ENCODE data around the gene REPIN1. TPM values are rescaled to one million over a fixed set of nuclear protein-coding genes. Genes with fewer than 3 reads are reported as not detected.

REPIN1 gene
- total RNA-seq, 2 donors from 2014 or later = 48.9 to 50.5 TPM

DNA sequence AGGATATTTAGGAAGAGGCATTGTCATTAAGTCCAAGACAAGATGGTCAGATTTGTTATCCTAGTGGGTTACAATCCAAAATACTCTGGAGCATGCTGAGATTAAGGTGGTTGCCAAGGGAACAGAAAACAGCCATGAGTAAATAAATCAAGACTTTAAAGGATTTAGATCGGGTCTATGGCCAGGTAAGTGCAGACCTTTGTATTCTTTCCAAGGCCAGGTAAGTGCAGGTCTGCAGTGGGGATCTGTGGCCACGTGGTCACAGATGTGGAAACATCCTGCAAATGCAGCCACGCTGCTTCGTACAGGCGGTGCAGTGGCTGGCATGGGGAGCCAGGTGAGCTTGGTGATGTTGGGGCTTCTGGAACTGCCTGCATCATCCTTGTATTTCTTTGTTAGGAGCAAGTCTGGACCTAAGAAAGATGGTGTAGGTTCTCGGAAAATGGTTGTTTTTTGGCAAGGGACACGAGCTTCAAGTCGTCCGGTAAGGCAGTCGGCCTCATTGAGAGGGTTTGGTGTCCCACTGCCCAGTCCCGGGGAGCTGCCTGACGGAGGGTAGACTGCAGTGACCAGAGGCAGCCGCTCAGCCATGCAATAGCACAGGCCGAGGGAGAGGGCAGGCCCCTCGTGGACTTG, 32.3 kb downstream of the REPIN1 start:
- intact Hi-C loops (cut with DNase I) = no loop called here
- peak; percentile 74 for DNase-seq (ENCODE audit: low spot score)

GRCh38 chr7:150401424-150401790, 32.8 kb downstream of the REPIN1 start:
- DNase-seq (ENCODE audit: low spot score) = no peak
- intact Hi-C loops (cut with DNase I) = no loop called here

- no peak for DNase-seq (ENCODE audit: low spot score)
- intact Hi-C loops (cut with DNase I) = no loop called here
Measured at GRCh38 chr7:150401861-150402631, 33.4 kb downstream of the REPIN1 start.

- intact Hi-C loops (cut with DNase I) = no loop called here
- DNase-seq (ENCODE audit: low spot score) = peak; percentile 64
Measured at GRCh38 chr7:150402671-150403321, 34.2 kb downstream of the REPIN1 start.

DNA sequence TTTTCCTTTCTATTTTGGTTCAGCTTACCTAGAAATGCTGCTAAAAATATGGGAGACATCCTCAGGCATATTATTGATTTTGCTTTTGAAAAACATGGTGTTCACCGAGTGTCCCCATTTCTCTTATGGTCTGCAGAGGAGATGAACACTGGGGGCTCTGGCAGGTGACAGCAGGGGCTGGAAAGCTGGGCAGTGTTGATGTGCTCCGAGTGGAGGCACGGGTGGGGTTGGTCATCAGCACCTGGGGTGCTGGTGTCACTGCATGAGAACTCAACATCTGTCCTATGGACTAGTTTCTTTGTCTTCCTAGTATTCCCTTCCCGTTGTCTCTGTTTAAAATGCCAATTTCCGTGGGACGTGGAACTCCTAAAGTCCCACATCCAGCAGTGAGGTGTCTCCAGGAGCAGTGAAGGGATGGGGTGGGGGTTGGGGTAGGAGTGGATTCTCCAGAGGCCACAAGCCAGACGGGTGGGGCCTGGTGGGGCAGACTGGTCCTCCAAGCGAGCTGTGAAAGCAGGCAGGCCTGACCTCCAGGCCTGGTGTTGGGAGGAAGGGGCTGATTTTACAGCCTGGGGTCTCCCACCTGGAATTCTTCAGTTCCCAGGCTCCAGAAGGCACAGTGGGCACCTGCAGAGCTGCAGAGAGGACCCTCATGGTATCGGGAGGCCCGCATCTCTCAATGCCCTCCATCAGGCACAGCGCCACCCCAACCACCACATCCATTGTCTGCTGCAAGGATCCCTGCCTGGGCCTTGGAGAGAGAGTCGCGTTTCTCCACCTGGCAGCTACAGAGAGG, 35.0 kb downstream of the REPIN1 start:
- peak; percentile 43 for DNase-seq (ENCODE audit: low spot score)
- intact Hi-C loops (cut with DNase I) = no loop called here

- peak; percentile 60 for DNase-seq (ENCODE audit: low spot score)
Measured at GRCh38 chr7:150404172-150404804, 35.7 kb downstream of the REPIN1 start.

GRCh38 chr7:150404805-150405583, 36.4 kb downstream of the REPIN1 start:
- DNase-seq (ENCODE audit: low spot score) = peak; percentile 97
- intact Hi-C loops (cut with DNase I) = loop anchor here in 1 of 2 donors (5.0 kb wide), 1 partner anchor 33 kb away; no protein-coding TSS in a partner anchor

More at GRCh38 chr7:150404172-150404804, 35.7 kb downstream of the REPIN1 start:
- intact Hi-C loops (cut with DNase I) = no loop called here

- intact Hi-C loops (cut with DNase I) = loop anchor here in 1 of 2 donors (5.0 kb wide), 1 partner anchor 33 kb away; no protein-coding TSS in a partner anchor
Measured at GRCh38 chr7:150405584-150406311, 37.1 kb downstream of the REPIN1 start.

DNA sequence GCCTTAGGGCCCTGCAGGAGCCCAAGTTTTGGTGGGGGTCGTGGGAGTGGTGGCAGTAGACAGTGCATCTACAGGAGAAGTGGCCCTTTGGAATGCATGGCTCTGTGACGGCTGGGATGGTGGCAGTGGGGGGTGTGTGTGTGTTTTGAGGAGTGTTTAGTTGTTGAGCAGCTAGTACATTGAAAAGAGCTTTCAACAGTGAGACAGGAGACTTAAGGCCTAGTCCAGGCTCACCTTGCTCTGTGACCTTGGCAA, 37.6 kb downstream of the REPIN1 start:
- intact Hi-C loops (cut with DNase I) = loop anchor here in 1 of 2 donors (5.0 kb wide), 1 partner anchor 34 kb away; no protein-coding TSS in a partner anchor
- no peak for DNase-seq (ENCODE audit: low spot score)

More at GRCh38 chr7:150405584-150406311, 37.1 kb downstream of the REPIN1 start:
- DNase-seq (ENCODE audit: low spot score) = peak; percentile 89

DNA sequence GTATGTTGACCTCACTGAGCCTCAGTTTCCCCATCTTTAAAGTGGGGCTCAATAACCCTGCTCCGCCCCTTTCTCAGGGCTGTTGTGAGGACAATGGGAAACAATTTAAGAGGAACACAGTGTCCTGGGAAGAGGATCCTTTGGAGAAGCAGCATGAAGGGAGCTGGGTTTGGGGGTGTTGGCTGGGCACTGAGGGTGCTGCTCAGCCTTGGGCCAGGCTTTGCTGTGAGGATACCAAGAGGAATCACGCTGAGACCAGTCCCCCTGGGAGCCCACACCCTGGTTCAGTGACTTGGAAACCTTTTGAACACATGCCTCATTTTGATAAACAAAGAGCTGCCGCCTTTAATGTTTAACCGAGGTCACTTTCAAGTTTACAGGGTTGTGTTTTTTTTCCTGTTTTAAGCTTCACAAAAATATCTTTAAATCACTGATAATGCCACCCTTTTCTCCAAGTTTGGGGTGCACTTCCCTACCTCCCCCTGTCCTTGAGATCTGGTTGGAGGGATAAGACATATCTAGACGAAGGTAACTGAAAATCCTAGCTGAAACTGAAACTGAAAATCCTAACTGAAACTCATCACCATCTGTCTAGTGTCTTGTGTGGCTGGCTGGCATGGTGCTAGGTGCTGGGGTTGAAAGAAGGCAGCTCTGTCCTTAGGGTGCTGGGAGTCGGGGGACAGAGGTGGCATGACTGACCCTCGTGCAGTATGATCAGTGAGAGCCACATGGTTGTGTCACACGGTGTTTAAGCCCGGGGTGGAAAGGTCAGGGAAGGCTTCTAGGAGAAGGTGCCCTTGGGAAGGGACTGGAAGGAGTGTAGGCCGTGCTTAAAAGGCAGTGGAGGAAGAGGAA, 38.2 kb downstream of the REPIN1 start:
- intact Hi-C loops (cut with DNase I) = loop anchor here in 1 of 2 donors (5.0 kb wide), 1 partner anchor 34 kb away; no protein-coding TSS in a partner anchor
- no peak for DNase-seq (ENCODE audit: low spot score)

DNA sequence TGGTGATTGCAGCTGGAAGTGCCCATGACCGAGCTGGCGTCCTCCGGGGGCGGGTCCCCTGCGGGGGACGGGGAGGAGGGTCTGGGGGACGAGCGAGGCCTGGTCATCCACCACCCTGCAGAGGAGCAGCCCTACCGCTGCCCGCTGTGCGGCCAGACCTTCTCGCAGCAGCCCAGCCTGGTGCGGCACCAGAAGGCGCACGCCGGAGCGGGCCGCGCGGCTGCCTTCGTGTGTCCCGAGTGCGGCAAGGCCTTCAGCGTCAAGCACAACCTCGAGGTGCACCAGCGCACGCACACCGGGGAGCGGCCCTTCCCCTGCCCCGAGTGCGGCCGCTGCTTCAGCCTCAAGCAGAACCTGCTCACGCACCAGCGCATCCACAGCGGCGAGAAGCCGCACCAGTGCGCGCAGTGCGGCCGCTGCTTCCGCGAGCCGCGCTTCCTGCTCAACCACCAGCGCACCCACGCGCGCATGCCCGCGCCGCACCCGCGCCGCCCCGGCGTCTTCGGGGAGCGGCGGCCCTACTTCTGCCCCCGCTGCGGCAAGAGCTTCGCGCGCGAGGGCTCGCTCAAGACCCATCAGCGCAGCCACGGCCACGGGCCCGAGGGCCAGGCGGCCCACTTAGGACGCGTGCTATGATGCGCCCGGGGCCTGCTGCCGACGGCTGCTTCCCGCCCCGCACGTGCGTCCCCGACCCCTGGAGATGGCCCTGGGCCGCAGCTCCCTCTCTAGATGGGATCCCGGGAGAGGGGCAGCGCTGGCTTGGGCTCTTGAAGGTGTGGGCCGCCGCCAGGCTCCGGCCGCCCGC, 39.2 kb downstream of the REPIN1 start:
- intact Hi-C loops (cut with DNase I) = loop anchor here in 1 of 2 donors (5.0 kb wide), 1 partner anchor 35 kb away; no protein-coding TSS in a partner anchor
- no peak for DNase-seq (ENCODE audit: low spot score)

DNA sequence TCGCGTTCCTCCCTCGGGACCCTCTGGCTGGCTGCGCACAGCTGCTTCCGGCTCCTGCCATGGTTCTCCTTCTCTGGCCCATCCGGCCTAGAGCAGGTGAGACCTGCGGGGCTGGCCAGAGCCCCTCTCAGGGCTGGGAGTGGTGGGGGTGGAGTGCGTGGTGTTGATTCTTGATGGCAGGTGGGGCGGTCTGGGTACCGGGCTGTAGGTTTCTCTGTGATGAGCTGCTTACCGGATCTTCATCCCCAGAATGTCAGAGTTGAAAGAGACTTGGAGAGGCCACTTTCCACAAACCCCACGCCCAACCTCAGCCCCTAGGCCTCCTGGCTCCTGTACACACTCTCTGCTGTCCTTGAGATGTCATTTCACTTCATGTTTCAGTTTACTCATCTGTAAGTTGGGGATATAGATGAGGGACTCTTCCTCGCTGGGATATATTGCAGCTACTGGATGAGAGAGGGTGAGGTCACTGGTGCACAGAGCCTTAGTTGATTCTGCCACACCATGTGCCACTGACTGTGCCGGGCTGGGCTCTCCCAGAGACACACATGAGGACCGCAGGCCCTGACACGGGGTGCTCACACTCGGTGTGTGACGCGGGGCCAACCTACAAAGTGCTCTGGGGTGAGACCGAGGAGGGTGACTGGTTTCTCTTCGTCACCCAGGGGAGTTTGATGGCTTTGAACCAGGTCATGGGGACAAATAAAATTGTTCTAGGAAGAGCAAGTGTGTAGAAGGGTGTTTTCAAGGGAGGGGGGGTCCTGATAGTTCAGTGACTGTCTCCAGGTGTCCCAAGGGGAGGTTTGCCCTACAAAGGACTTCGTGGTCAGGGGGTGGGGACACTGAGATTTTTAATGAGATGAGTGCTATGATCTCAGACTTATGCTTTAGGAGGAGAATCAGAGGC, 40.0 kb downstream of the REPIN1 start:
- DNase-seq (ENCODE audit: low spot score) = no peak
- intact Hi-C loops (cut with DNase I) = loop anchor here in 1 of 2 donors (5.0 kb wide), 1 partner anchor 36 kb away; no protein-coding TSS in a partner anchor

- no peak for DNase-seq (ENCODE audit: low spot score)
- intact Hi-C loops (cut with DNase I) = loop anchor here in 1 of 2 donors (5.0 kb wide), 1 partner anchor 37 kb away; no protein-coding TSS in a partner anchor
Measured at GRCh38 chr7:150409300-150410030, 40.8 kb downstream of the REPIN1 start.

GRCh38 chr7:150410131-150410530, 41.5 kb downstream of the REPIN1 start:
- intact Hi-C loops (cut with DNase I) = no loop called here
- no peak for DNase-seq (ENCODE audit: low spot score)

All from posterior vena cava (tissue), 2 donors.